GM13977 (cell line): ENCODE measurements around the gene ANXA1.

ENCODE experiments used
- DNase-seq: peaks from one replicate; pipeline ENCODE4 v3.0.0; 2012; ENCODE audit warnings: low spot score
- CTCF ChIP-seq: IDR thresholded peaks from 2 replicates; pipeline ENCODE4 v1.5.1; 2012; ENCODE audit warnings: mild to moderate bottlenecking, control low read depth; ENCODE audit not compliant: insufficient read depth; ENCODE audit errors: extremely low read depth, missing control alignments
- in situ Hi-C: fragments of 300-500 bp; cut with MboI; formaldehyde crosslinking; loops from one replicate; pipeline ENCODE4 v1.12.0; 2022; ENCODE audit warnings: low sequenced_read_pairs, low pct_unique_long_range_greater_than_20kb, mixed read lengths, inconsistent platforms; ENCODE audit not compliant: unreplicated experiment

ANXA1 gene

GRCh38 chr9:73116031-73116430 is 35.6 kb upstream of the ANXA1 start:
- no peak for TF ChIP-seq CTCF
- in situ Hi-C loops = no loop called here
- DNase-seq = peak; percentile 15

GRCh38 chr9:73116880-73117279 is 34.8 kb upstream of the ANXA1 start:
- DNase-seq = no peak
- in situ Hi-C loops = no loop called here
- TF ChIP-seq CTCF = no peak

- DNase-seq = no peak
- no peak for TF ChIP-seq CTCF
- in situ Hi-C loops = no loop called here
Measured at GRCh38 chr9:73118286-73118685, 33.4 kb upstream of the ANXA1 start.

- no peak for TF ChIP-seq CTCF
- no peak for DNase-seq
- in situ Hi-C loops = no loop called here
Measured at GRCh38 chr9:73118898-73119554, 32.6 kb upstream of the ANXA1 start.

GRCh38 chr9:73121375-73121935 is 30.2 kb upstream of the ANXA1 start:
- in situ Hi-C loops = no loop called here
- TF ChIP-seq CTCF = no peak
- DNase-seq = no peak

GRCh38 chr9:73125651-73126050 is 26.0 kb upstream of the ANXA1 start:
- in situ Hi-C loops = no loop called here
- TF ChIP-seq CTCF = no peak
- no peak for DNase-seq
